GM19372 (cell line): ENCODE measurements around the gene PTPRN2.

ENCODE experiments used
- ATAC-seq: cut with Tn5 transposase; IDR thresholded peaks from one replicate; pipeline ENCODE4 v1.9.1; 2021; ENCODE audit warnings: mild to moderate bottlenecking, low read depth, moderate library complexity; ENCODE audit not compliant: unreplicated experiment

Gene PTPRN2

DNA sequence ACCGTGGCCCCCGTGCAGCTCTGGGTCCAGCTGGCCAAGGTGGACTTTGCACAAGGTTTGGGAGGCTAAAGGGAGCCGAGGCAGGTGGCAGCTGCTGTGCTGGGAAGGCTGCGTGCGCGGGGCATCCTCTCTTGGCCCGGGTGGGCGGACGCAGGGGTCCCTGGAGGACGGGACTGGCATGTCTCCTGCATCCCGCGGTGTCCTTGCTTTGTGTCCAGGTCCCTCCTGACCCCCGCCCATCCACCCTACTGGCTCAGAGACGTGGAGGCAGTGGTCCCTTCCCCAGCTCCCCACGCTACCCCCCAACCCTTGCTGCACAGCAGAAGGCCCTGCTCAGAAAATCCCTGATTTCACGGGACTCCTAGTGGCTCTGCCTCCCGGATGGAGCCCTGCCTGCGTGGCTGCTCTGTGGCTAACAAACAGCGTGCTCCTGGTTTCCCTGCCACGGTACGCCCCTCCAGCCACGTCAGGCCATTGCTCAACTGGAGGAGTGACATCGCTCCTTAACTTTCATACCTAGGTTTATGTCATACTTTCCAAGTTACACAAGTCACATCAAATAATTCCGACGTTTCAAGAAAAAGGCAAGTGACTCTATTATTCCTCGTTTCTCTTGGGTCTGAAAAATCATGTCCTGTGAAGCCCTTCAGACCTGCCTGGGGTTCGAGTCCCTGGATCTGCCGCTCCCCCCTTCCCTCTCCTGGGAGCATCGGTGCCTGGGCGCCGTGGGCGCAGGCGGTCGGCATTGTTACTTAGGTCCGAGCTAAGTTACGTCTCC, 829.0 kb downstream of the PTPRN2 start:
- no peak for ATAC-seq

DNA sequence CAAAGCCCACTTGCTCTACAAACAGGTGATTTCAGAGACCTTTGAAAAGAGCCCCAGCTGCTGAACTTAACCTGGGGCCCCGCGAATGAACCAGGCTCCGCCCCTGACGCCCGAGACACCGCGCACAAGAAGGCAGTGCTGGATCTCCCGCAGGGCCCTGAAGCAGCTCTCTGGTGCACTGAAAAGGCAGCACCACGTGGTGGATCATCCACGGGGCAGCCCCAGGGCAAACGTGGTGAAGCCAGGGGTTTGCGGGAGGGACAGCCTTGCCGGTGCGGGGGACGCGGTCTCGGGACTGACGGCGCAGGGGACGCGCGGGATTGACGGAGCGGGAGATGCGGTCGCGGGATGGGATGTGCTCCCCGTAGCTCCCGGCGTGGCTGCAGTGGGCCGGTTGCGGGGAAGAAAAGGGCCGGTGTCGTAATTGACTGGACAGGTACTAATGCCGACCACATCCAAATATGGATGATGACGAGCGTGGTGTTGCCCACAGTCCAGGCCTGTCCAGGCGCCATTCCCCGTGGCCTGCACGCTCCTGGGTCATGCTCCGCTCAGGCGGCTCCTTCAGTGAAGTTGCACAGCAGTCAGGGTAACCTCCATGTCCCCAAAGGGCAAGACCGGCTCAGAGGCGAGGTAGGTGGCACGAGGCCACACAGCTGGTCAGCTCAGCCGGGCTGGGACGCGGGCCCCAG, 829.7 kb downstream of the PTPRN2 start:
- no peak for ATAC-seq

- ATAC-seq = no peak
These were observed 830.4 kb downstream of the PTPRN2 start for GRCh38 chr7:157757211-157757610.

- ATAC-seq = no peak
These were observed 831.9 kb downstream of the PTPRN2 start for GRCh38 chr7:157755741-157756140.

GRCh38 chr7:157754416-157754790, 833.2 kb downstream of the PTPRN2 start:
- ATAC-seq = no peak

GRCh38 chr7:157753713-157754415, 833.8 kb downstream of the PTPRN2 start:
- ATAC-seq = no peak

DNA sequence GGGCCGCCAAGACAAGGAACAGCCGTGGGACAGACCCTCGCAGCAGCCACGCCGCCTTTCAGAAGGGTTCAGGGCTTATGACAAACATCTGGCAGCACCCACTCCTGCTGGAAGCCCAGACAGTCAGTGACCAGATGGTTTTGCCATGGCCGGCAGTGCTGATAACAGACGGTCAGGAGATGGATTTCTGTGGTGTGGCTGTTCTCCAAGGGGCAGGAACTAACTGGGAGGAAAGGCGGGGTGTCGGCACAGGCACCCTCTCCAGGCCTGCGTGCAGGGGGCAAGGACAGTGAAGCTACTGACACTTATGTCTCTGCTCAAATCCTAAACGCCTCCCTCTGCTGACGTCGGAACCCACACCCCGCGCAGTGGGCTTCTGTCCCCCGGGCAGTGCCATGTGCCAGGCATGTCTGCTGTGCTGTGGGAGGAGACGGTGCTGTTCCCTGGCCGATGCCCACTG, 834.8 kb downstream of the PTPRN2 start:
- no peak for ATAC-seq

DNA sequence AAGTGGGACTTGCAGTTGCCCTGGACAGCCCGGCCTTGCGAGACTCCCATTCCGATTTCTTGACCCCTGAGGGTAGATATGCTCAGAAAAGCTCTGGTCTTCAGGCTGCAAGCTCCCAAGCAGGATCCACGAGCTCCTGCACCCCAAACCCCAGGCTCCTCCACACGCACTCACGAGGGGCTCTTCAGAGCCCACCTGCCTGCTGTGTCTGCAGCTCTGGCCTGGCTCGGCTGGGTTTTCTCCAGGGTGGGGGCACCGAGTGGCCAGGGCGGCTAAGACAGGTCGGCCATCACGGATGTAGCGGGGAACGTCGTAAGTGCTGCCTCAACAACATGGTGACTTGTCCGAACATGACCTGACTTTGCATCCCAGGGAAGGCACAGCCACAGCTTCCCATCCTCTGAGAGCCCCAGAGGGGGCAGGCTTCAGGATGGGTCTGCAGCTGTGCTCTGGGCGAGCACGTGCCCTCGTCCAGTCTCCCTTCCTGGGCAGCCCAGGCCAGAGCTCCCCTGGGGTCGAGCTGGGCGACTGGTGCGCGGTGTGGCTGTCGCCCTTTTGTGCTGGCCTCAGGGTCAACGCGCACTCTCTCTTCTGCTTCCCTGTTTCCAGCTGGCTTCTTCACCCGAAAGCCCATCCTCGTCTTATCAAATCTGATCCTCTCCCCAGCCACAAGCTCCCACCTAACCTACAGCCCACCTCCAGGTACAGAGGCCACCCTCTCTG, 835.5 kb downstream of the PTPRN2 start:
- no peak for ATAC-seq

DNA sequence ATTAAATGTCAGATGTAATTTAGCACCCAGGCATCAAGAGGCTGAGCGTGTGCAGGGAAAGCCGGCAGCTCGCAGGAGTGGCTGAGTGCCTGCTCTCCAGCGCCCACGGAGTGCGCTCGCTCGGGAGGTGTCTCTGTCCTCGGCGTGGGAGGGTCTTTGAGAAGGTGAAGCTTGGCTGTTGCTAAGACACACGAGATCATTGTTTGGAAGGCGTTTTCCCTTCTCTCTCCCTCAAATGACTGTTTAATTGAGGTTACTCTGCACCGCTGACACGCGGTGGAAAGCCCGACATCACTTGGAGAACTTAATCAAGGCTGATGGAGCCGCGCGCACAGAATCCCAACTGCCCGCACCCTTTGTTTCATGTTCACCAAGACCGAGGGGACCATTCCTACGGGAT, 836.2 kb downstream of the PTPRN2 start:
- ATAC-seq = no peak

DNA sequence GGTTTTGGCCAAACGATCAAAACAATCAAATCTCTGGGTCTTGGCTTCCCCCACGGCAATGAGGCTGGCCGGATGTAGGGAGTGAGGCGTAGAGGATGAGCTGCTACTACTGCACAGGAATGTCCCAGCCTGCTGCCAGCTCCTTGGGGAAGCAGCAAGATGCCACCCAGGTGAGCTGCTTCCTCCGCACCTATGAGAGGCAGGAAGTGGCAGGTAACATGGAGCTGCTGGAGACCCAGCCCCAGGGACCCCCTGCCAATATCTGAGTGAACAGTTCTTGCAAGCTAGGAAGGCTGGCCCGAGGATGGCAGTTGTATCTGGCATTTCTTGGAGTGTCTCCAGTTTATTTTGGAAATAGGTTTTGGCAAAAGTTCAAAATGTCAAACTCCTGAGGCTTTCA, 837.3 kb downstream of the PTPRN2 start:
- no peak for ATAC-seq

- no peak for ATAC-seq
These were observed 841.6 kb downstream of the PTPRN2 start for GRCh38 chr7:157745721-157746709.

- no peak for ATAC-seq
These were observed 842.6 kb downstream of the PTPRN2 start for GRCh38 chr7:157744786-157745601.

DNA sequence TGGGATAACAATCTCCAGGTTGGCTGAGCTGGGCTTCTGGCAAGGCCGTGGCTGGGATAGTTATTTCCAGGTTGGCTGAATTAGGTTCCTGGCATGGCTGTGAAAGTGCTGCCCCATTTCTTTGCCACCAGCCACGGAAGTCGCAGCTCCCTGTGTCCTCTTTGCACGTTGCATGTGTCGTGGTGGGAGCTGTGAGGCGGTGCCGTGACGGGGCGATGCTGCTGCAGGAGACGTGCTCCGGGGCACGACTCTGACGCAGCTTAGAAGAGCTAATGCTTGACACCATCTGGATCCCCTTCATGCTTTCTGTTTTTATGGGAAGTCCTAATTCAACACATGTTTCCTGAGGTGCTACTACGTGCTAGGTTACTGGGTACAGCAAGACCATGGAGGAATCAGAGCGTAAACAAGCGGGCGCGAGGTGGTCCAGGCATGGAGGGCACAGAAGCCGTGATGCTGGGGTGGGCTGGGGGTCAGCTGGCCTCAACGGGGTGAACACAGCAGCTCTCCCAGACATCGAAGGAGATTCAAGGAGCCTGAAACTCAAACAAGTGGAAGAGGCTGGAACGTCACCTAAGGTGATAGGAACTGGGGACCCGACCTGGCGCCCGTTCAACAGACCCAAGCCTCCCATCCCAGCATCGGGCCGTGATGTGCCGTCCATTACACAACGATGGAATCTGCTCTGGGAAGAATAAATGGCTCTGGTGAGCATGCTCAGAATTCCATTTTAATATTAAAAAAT, 843.7 kb downstream of the PTPRN2 start:
- no peak for ATAC-seq

- ATAC-seq = no peak
These were observed 847.3 kb downstream of the PTPRN2 start for GRCh38 chr7:157740251-157740798.

DNA sequence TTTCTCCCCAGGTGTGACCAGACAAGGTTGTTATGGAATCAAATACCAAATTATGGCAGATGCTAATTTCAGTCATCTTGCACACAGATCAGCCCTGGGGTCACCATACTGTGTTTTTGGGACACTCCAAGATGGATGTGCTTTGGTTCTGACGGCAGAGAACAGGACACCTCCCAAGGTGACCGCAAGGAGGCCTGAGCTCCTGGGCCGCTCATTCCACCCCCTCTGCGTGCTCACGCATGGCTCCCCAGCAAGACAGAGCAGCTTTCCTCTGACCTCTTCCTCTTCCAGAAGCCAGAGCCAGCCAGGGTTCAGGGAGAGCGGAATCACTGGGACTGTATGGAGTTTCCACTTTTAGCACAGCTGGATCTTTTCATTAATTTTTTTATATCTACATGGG, 848.0 kb downstream of the PTPRN2 start:
- ATAC-seq = no peak

- no peak for ATAC-seq
These were observed 848.6 kb downstream of the PTPRN2 start for GRCh38 chr7:157739031-157739430.

DNA sequence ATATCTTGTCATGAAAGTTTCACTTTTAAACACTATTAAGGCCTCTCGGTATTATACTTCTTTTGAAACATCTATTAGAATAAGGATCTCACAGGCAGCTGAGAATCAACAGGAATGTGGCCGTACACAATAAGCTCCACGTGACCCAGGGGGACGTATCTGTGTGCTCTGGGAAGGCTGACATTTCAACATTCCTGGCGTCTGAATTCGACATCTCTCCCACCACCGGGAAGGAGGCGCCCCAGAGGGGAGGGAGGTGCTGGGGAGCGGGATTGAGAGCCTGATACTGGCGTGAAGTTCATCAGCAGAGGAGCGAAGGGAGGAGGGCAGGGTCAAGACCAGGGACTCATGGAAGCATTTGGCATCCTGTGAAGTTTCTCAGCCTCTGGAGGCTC, 849.6 kb downstream of the PTPRN2 start:
- no peak for ATAC-seq
